Measurements from ENCODE around the gene SCD5. TPM values are rescaled to one million over a fixed set of nuclear protein-coding genes. Genes with fewer than 3 reads are reported as not detected.

SCD5 gene
- total and polyA plus RNA-seq, 2 of the 8 experiments (the other 6 are each of a cell fraction or from before 2014, with no cell fraction given) = 0.92 to 1.2 TPM

GRCh38 chr4:82592639-82593038 is 206.0 kb downstream of the SCD5 start:
- no peak overlapping the region for H2BK120ac ChIP-seq (replicated peaks; ENCODE audit: low read depth, low read length)
- H4K8ac ChIP-seq (ENCODE audit: extremely low read depth, insufficient read depth, low read length) = no peak overlapping the region
- no peak overlapping the region for H3K14ac ChIP-seq (ENCODE audit: insufficient read length)
- POLR2A ChIA-PET (ENCODE audit: partially characterized antibody) = interaction anchor here (0.7 kb wide), 1 partner anchor 10 kb away, joined by 3 read pairs; no protein-coding TSS in a partner anchor
- H4K20me1 ChIP-seq (replicated peaks in 1 of 2; ENCODE audit: control insufficient read depth in 1 of 2, insufficient read depth in 2 of 2, low read length in 2 of 2) = no peaks in the 10 kb centered on the region
- CTCF ChIA-PET (ENCODE audit: partially characterized antibody) = interaction anchor here (0.8 to 3.2 kb wide), 4 partner anchors 14 to 146 kb away, joined by 3 to 23 read pairs (median 10); no protein-coding TSS in a partner anchor
- no peak overlapping the region for H2AK5ac ChIP-seq (ENCODE audit: low read depth, low read length)
- H3K9ac ChIP-seq (replicated peaks in 1 of 4; ENCODE audit: extremely low read depth in 1 of 4, low read depth in 3 of 4, low read length in 3 of 4) = no peak overlapping the region
- no peak overlapping the region for H2BK20ac ChIP-seq (ENCODE audit: low read length)
- no peaks in the 10 kb centered on the region for H3K36me3 ChIP-seq (ENCODE audit: control insufficient read depth in 2 of 4, insufficient read depth in 4 of 4, low read length in 3 of 4)
- H4K5ac ChIP-seq (ENCODE audit: insufficient read length, low read depth, low read length) = no peak overlapping the region
- H3K4me3 ChIP-seq (ENCODE audit: extremely low read depth in 1 of 4, insufficient read depth in 2 of 4, low read depth in 3 of 4, low read length in 4 of 4) = no peak overlapping the region
- H4K91ac ChIP-seq (replicated peaks; ENCODE audit: insufficient read length, low read length) = no peak overlapping the region
- H3K4me1 ChIP-seq (replicated peaks in 1 of 4; ENCODE audit: control insufficient read depth in 3 of 4, insufficient read depth in 4 of 4, low read length in 3 of 4) = peaks cover 0 to 11% (median 7%) of the 10 kb centered on the region in 4 experiments; a peak in 6 of 7 replicates
- no peaks in the 10 kb centered on the region for H3K23me2 ChIP-seq (ENCODE audit: low read depth, low read length)
- DNase-seq (ENCODE audit: low read depth in 1 of 2, low spot score in 2 of 2) = no peak
- no peak overlapping the region for H3K27ac ChIP-seq (ENCODE audit: low read depth, low read length)
- H3K27me3 ChIP-seq (replicated peaks in 1 of 4; ENCODE audit: control insufficient read depth in 3 of 4, extremely low read depth in 1 of 4, insufficient read depth in 3 of 4, low read length in 3 of 4) = no peaks in the 10 kb centered on the region
- H2BK12ac ChIP-seq (ENCODE audit: low read depth, low read length) = no peak overlapping the region
- H3K4ac ChIP-seq (replicated peaks; ENCODE audit: insufficient read length, low read depth, low read length) = no peak overlapping the region
- H3K23ac ChIP-seq (ENCODE audit: insufficient read length) = no peak overlapping the region
- no peak overlapping the region for H2BK15ac ChIP-seq (ENCODE audit: low read length)
- H2AFZ ChIP-seq (ENCODE audit: low read length) = no peak overlapping the region
- no peak overlapping the region for H3K56ac ChIP-seq (replicated peaks; ENCODE audit: insufficient read length, low read depth, low read length)
- no peak overlapping the region for H2BK5ac ChIP-seq (ENCODE audit: low read depth, low read length)
- no peaks in the 10 kb centered on the region for H3K9me3 ChIP-seq (ENCODE audit: insufficient read depth in 2 of 2, low read depth in 1 of 2, low read length in 1 of 2)
- no peak for FAIRE-seq
- H3K18ac ChIP-seq (ENCODE audit: extremely low read depth, low read length) = no peak overlapping the region
- no peaks in the 10 kb centered on the region for H3K79me2 ChIP-seq (ENCODE audit: control insufficient read depth in 1 of 2, insufficient read depth in 2 of 2, low read length in 2 of 2)
- 92% methylated on average over 3 of the region's 3 CpGs; no CpG with 5 or more reads in 1 of the 2 experiments for WGBS, 2 experiments (ENCODE audit: extremely low coverage in 1 of 2, insufficient coverage in 1 of 2, insufficient read length in 1 of 2, insufficient replicate concordance in 2 of 2, low coverage in 1 of 2, low lambda C conversion rate in 2 of 2, missing lambda C conversion rate in 1 of 2)
- H3K79me1 ChIP-seq (ENCODE audit: low read depth, low read length) = no peaks in the 10 kb centered on the region
- H3K4me2 ChIP-seq (ENCODE audit: insufficient read depth in 1 of 2, low read depth in 2 of 2, low read length in 2 of 2) = no peak overlapping the region
- no peak for TF ChIP-seq KDM1A (IDR thresholded peaks at IDR 0.05; ENCODE audit: borderline replicate concordance, low read length)
- TF ChIP-seq SP4 (IDR thresholded peaks at IDR 0.05; ENCODE audit: low read length) = no peak
- no peak for TF ChIP-seq KDM5A (IDR thresholded peaks at IDR 0.05; ENCODE audit: low read length)
- TF ChIP-seq CBX8 (IDR thresholded peaks at IDR 0.05; ENCODE audit: borderline replicate concordance, low read depth, low read length) = no peak
- TF ChIP-seq YY1 (IDR thresholded peaks at IDR 0.05; ENCODE audit: low read depth, low read length) = no peak
- TF ChIP-seq SIX5 (IDR thresholded peaks at IDR 0.05; ENCODE audit: low read depth, low read length) = no peak
- no peak for TF ChIP-seq TEAD4 (IDR thresholded peaks at IDR 0.05; ENCODE audit: low read depth, low read length)
- no peak for TF ChIP-seq TBP (IDR thresholded peaks at IDR 0.05; ENCODE audit: low read depth, low read length)
